ENCODE measurements around the gene IFNL1. TPM values are rescaled to one million over a fixed set of nuclear protein-coding genes. Genes with fewer than 3 reads are reported as not detected.

The IFNL1 gene
- not detected in 3 replicates for total RNA-seq (2021)
- Bru-seq, nascent RNA, result not detected
- long read RNA-seq, experiment 1, result 0 reads
- long read RNA-seq, experiment 2, result 0 reads
- long read RNA-seq, experiment 3, result 0 reads

- TF ChIP-seq AR (CRISPR knock-in tag; IDR thresholded peaks at IDR 0.05) (no peak), FOXP4 (CRISPR knock-in tag; IDR thresholded peaks at IDR 0.05) (no peak), MLX (CRISPR knock-in tag; IDR thresholded peaks at IDR 0.05) (no peak), TCF7 (CRISPR knock-in tag; IDR thresholded peaks at IDR 0.05; ENCODE audit: low read depth) (no peak), ZNF232 (CRISPR knock-in tag; IDR thresholded peaks at IDR 0.05) (no peak), ZMAT4 (CRISPR knock-in tag; IDR thresholded peaks at IDR 0.05) (no peak), ERG (CRISPR knock-in tag; IDR thresholded peaks at IDR 0.05) (no peak)
- ATAC-seq (no peak), DNase-seq (ENCODE audit: low spot score) (no peak)
- Mint-ChIP-seq H3K27me3 (ENCODE audit: low read depth) (peaks cover 20% of the 10 kb centered on the region), H3K4me1 (no peaks in the 10 kb centered on the region), H3K9me3 (no peaks in the 10 kb centered on the region), H3K4me3 (no peak within 1 kb of the TSS), H3K27ac (peak within 1 kb of the TSS; percentile 43; the same call in 1 of the 2 replicates), H3K36me3 (no peaks in the 10 kb centered on the region)
- POLR2A ChIA-PET, result no interaction called here
- CTCF ChIA-PET, result interaction anchor here (0.9 to 1.3 kb wide), 4 partner anchors 9 to 244 kb away, joined by 3 to 5 read pairs (median 4); no protein-coding TSS in a partner anchor
These were observed at the start of gene IFNL1 for GRCh38 chr19:39296055-39296645. IFNL1 (plus strand) TSS chr19:39296407; CDS start chr19:39296422, 15 bp downstream.

- peak overlapping the region; percentile 60 for H3K4me3 Mint-ChIP-seq
- ATAC-seq (peak; percentile 67), DNase-seq (ENCODE audit: low spot score) (peak; percentile 80)
- no peak overlapping the region for H3K27ac Mint-ChIP-seq
- peaks cover 65% of the 10 kb centered on the region for H3K27me3 Mint-ChIP-seq (ENCODE audit: low read depth)
- H3K9me3 Mint-ChIP-seq, result no peaks in the 10 kb centered on the region
- H3K36me3 Mint-ChIP-seq, result no peaks in the 10 kb centered on the region
- no peaks in the 10 kb centered on the region for H3K4me1 Mint-ChIP-seq
- POLR2A ChIA-PET, result interaction anchor here (0.6 kb wide), 1 partner anchor 13 kb away, joined by 4 read pairs; no protein-coding TSS in a partner anchor
- CTCF ChIA-PET, result interaction anchor here (0.6 to 1.6 kb wide), 15 partner anchors 14 to 125 kb away, joined by 3 to 6 read pairs (median 4); partner anchors contain the start of genes IFNL1, NCCRP1 and SAMD4B
- TF ChIP-seq USF2 (CRISPR knock-in tag; IDR thresholded peaks at IDR 0.05) (peak; percentile 53), ZNF425 (CRISPR knock-in tag; conservative IDR thresholded peaks at IDR 0.05) (no peak), NR3C1 (CRISPR knock-in tag; conservative IDR thresholded peaks at IDR 0.05; ENCODE audit: low read depth) (no peak), ZNF232 (CRISPR knock-in tag; IDR thresholded peaks at IDR 0.05) (peak; percentile 97), ATF6 (CRISPR knock-in tag; IDR thresholded peaks at IDR 0.05) (no peak), CREB1 (CRISPR knock-in tag; IDR thresholded peaks at IDR 0.05) (peak; percentile 82; the same call in 1 of the 2 replicates), MAX (CRISPR knock-in tag; IDR thresholded peaks at IDR 0.05) (peak; percentile 91), ZNF121 (CRISPR knock-in tag; IDR thresholded peaks at IDR 0.05) (no peak), STAT6 (CRISPR knock-in tag; conservative IDR thresholded peaks at IDR 0.05; ENCODE audit: low read depth) (no peak)
These were observed 49.1 kb upstream of the IFNL1 start for GRCh38 chr19:39246951-39247669.

All from WTC11 (cell line).